NCI-H2171 treated with DMSO at 0.1 percent for 48 hours (cell line): ENCODE data around the gene PLEKHG4B.
"Not testable (repeated sequence)": the region's sequence is repeated elsewhere in the genome, so short reads cannot be mapped to it uniquely, and the experiment has no call there.

Source experiments
- DNase-seq: peaks from one replicate; lab custom pipeline; 2025; lab: John Stamatoyannopoulos, UW

PLEKHG4B gene

DNA sequence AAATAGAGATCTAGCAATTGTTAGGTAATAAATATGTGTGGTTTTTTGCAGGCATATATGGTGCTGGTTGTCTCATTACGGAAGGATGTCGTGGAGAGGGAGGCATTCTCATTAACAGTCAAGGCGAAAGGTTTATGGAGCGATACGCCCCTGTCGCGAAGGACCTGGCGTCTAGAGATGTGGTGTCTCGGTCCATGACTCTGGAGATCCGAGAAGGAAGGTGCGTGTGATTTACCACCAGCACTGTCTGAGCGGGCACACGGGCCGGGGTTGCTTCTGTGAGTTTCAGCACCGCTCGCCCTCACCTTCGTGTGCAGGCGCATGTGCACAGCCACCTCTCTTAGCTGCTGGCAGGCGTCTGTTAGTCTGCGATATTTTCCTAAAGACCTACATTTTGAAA, 141.5 kb downstream of the PLEKHG4B start:
- not testable (repeated sequence) for DNase-seq

DNA sequence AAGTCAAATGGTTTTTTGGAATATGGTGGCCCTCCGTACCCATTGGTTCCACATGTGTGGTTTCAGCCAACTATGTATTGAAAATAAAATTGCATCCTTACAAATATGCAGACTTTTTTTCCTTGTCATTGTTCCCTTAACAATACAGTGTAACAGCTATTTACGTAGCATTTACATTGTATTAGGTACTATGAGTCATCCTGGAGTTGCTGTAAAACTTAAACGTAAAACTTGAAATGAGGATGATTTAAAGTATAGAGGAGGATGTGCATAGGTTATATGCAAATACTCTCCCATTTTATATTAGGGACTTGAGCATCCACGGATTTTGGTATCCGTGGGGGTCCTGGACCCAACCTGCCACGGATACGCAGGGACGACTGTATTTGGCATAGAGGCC, 142.5 kb downstream of the PLEKHG4B start:
- no peak for DNase-seq

DNA sequence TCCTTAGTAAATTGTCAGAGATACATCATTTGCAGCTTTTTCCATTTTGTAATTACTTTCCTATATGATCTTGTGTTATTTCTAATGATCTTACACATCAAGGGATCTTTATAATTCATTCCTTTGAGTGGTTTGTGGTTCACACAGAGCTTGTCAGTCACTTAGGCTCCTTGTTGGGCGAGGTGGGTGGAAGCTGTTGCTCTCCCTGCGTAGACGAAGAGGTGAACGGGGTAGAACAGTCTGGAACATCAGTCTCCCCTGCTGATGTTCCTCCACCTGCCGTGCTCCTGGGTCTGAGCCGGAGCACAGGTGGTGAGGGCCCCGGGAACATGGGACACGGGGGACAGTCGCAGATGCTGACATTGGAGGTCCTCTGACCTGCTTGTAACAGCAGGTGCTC, 143.6 kb downstream of the PLEKHG4B start:
- not testable (repeated sequence) for DNase-seq

DNA sequence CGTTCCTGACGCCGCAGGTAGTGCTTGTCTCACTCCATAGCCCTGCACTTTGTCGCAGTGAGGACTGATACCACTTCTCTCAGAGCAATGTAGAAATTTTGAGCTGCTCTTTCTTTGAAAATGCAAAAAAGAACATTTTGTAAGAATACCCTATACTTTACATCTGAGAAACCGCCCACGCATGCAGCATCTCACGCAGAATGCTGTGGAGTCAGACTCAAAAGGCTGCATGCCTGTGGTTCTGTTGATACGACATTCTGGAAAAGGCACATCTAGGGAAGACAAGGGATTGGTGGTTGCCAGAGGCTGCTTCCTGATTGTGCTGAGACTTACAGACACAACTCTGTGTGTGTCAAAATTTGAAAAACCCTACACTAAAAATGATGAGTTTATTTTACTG, 146.0 kb downstream of the PLEKHG4B start:
- DNase-seq = not testable (repeated sequence)
